Stimulated activated CD4-positive, alpha-beta T cell treated with anti-CD3 and anti-CD28 coated beads, TNF-alpha, amount 100 ng/mL, for 48 hours (primary cell): ENCODE results near the gene MARCHF10.

ENCODE experiments used
- DNase-seq, 3 donors: peaks; one replicate each; pipeline ENCODE4 v3.0.0-alpha.2; 2020; ENCODE audit warnings: low read depth in 3 of 3

MARCHF10 gene

GRCh38 chr17:62753562-62753961 lies 54.6 kb downstream of the MARCHF10 start:
- DNase-seq = no peak

GRCh38 chr17:62751060-62751691 lies 56.9 kb downstream of the MARCHF10 start:
- DNase-seq = no peak

- no peak for DNase-seq
Measured at GRCh38 chr17:62750631-62751051, 57.5 kb downstream of the MARCHF10 start.

GRCh38 chr17:62749926-62750325 lies 58.2 kb downstream of the MARCHF10 start:
- DNase-seq = no peak

- DNase-seq = no peak
Measured at GRCh38 chr17:62746941-62747340, 61.2 kb downstream of the MARCHF10 start.

- DNase-seq = no peak
Measured at GRCh38 chr17:62745806-62746205, 62.3 kb downstream of the MARCHF10 start.

- DNase-seq = no peak
Measured at GRCh38 chr17:62744259-62744658, 63.9 kb downstream of the MARCHF10 start.

GRCh38 chr17:62741290-62741689 lies 66.8 kb downstream of the MARCHF10 start:
- DNase-seq = no peak

GRCh38 chr17:62739645-62740388 lies 68.3 kb downstream of the MARCHF10 start:
- no peak for DNase-seq

GRCh38 chr17:62738281-62738680 lies 69.8 kb downstream of the MARCHF10 start:
- no peak for DNase-seq

- DNase-seq = peak; percentile 31 to 46 (median 44)
Measured at GRCh38 chr17:62737513-62737912, 70.6 kb downstream of the MARCHF10 start.

GRCh38 chr17:62735044-62735651 lies 73.0 kb downstream of the MARCHF10 start:
- no peak for DNase-seq

- DNase-seq = no peak
Measured at GRCh38 chr17:62732125-62732524, 76.0 kb downstream of the MARCHF10 start.

- no peak for DNase-seq
Measured at GRCh38 chr17:62727916-62728672, 80.0 kb downstream of the MARCHF10 start.

- DNase-seq = no peak
Measured at GRCh38 chr17:62725791-62726249, 82.3 kb downstream of the MARCHF10 start.

- peak; percentile 65 to 74 (median 67) for DNase-seq
Measured at GRCh38 chr17:62724398-62725146, 83.5 kb downstream of the MARCHF10 start.

- no peak for DNase-seq
Measured at GRCh38 chr17:62723842-62724241, 84.3 kb downstream of the MARCHF10 start.

GRCh38 chr17:62722625-62723024 lies 85.5 kb downstream of the MARCHF10 start:
- DNase-seq = no peak

- no peak for DNase-seq
Measured at GRCh38 chr17:62720126-62720850, 87.8 kb downstream of the MARCHF10 start.

GRCh38 chr17:62719586-62719985 lies 88.5 kb downstream of the MARCHF10 start:
- no peak for DNase-seq

GRCh38 chr17:62718429-62718828 lies 89.7 kb downstream of the MARCHF10 start:
- DNase-seq = peak in 1 of 3 donors; percentile 21
